H1 (cell line): ENCODE results near the gene FRMD4A. TPM values are rescaled to one million over a fixed set of nuclear protein-coding genes. Genes with fewer than 3 reads are reported as not detected.

Experiments
- ATF2 ChIP-seq: IDR thresholded peaks from 2 replicates; pipeline ENCODE4 v1.6.1; 2012; ENCODE audit warnings: low read length, inconsistent platforms
- CHD2 ChIP-seq: IDR thresholded peaks from 2 replicates; pipeline ENCODE4 v1.6.1; 2012; ENCODE audit warnings: low read length, improper control_type of control experiment
- EZH2 ChIP-seq: fragments of 200-600 bp; sonication (generic); IDR thresholded peaks from 2 replicates; pipeline ENCODE4 v1.7.1; 2012; ENCODE audit warnings: low read depth, mild to moderate bottlenecking, moderate library complexity, low read length, inconsistent platforms; ENCODE audit not compliant: severe bottlenecking
- polyA plus RNA-seq, 7 experiments: library from polyadenylated mRNA; depleted of rRNA in 3 of 7; stranded (reverse) in 5 of 7; unstranded in 2 of 7; fragments of >200 nt in 5 of 7; fragments of 200-250 nt in 2 of 7; gene quantifications; 1 replicate in 5 of 7; 2 replicates in 1 of 7; 4 replicates in 1 of 7; pipeline versions ENCODE4 v1.2.1 to v1.2.3, GENCODE V29; 2011 to 2013; ENCODE audit warnings: missing spikeins in 2 of 7, mixed read lengths in 2 of 7
- total RNA-seq: library from RNA; stranded (reverse); fragmentation: NEBNext Ultra II Directional; extraction: Animal tissue kit (Norgen Biotek cat#: 25700); gene quantifications from 2 replicates; pipeline ENCODE4 v1.2.1, GENCODE V29; 2021

Gene FRMD4A
- total and polyA plus RNA-seq, 2 of the 8 experiments (the other 6 are each of a cell fraction or from before 2014, with no cell fraction given) = 38.6 to 39.6 TPM

GRCh38 chr10:13909516-13910258, 421.0 kb downstream of the FRMD4A start (continued):
- no peak for TF ChIP-seq ATF2
- TF ChIP-seq EZH2 = no peak
- no peak for TF ChIP-seq CHD2
